AG08396 (cell line): ENCODE measurements around the gene MBNL2.

Experiments
- DNase-seq: peaks from one replicate; pipeline ENCODE4 v3.0.0; 2012; ENCODE audit warnings: low spot score, mixed read lengths

Gene MBNL2

GRCh38 chr13:97423300-97424045, 201.3 kb downstream of the MBNL2 start:
- DNase-seq = no peak

GRCh38 chr13:97425590-97425989, 203.5 kb downstream of the MBNL2 start:
- DNase-seq = no peak

GRCh38 chr13:97426695-97427094, 204.6 kb downstream of the MBNL2 start:
- no peak for DNase-seq

GRCh38 chr13:97429681-97430081, 207.5 kb downstream of the MBNL2 start:
- DNase-seq = peak; percentile 43

GRCh38 chr13:97430296-97430695, 208.2 kb downstream of the MBNL2 start:
- no peak for DNase-seq

- no peak for DNase-seq
These were observed 209.1 kb downstream of the MBNL2 start for GRCh38 chr13:97431171-97431764.

GRCh38 chr13:97432232-97432916, 210.2 kb downstream of the MBNL2 start:
- DNase-seq = no peak

GRCh38 chr13:97432917-97433726, 211.0 kb downstream of the MBNL2 start:
- DNase-seq = peak; percentile 92

- DNase-seq = peak; percentile 90
These were observed 211.7 kb downstream of the MBNL2 start, which contains the start of gene RAP2A for GRCh38 chr13:97433727-97434396. Gene RAP2A (plus strand): TSS chr13:97434169. CDS start chr13:97434471, 302 bp downstream.

GRCh38 chr13:97434397-97435201, 212.5 kb downstream of the MBNL2 start:
- peak; percentile 9 for DNase-seq

- DNase-seq = no peak
These were observed 213.2 kb downstream of the MBNL2 start for GRCh38 chr13:97435323-97435722.

- DNase-seq = no peak
These were observed 213.7 kb downstream of the MBNL2 start for GRCh38 chr13:97435794-97436193.

GRCh38 chr13:97436845-97437244, 214.7 kb downstream of the MBNL2 start:
- DNase-seq = no peak

- no peak for DNase-seq
These were observed 215.6 kb downstream of the MBNL2 start for GRCh38 chr13:97437729-97438128.

- no peak for DNase-seq
These were observed 216.9 kb downstream of the MBNL2 start for GRCh38 chr13:97438856-97439595.

GRCh38 chr13:97440598-97441170, 218.6 kb downstream of the MBNL2 start:
- no peak for DNase-seq

- no peak for DNase-seq
These were observed 219.2 kb downstream of the MBNL2 start for GRCh38 chr13:97441368-97441767.
